D341Med (cell line): ENCODE measurements around the gene MRGPRE.

Experiments
- DNase-seq: peaks from one replicate; pipeline ENCODE4 v3.0.0; 2012; ENCODE audit warnings: low spot score

Gene MRGPRE

GRCh38 chr11:3178349-3178748 lies 53.9 kb downstream of the MRGPRE start:
- DNase-seq, result no peak

- DNase-seq, result no peak
Observed at GRCh38 chr11:3177931-3178330, 54.3 kb downstream of the MRGPRE start.
